GM23338 (cell line): Measurements from ENCODE around the gene LRP4. TPM values are rescaled to one million over a fixed set of nuclear protein-coding genes. Genes with fewer than 3 reads are reported as not detected.

Source experiments
- ATAC-seq: fragments of 200-7000 bp; cut with Tn5 transposase; 3 replicates; pipeline ENCODE4 v1.9.1; 2020
- DNase-seq: peaks from one replicate; pipeline ENCODE4 v3.0.0-alpha.2; 2015; ENCODE audit warnings: low spot score
- H2AFZ ChIP-seq: fragments of 200-600 bp; sonication (generic); 2 replicates; pipeline ENCODE4 v1.8.0; 2016; ENCODE audit warnings: antibody characterized with exemption, mild to moderate bottlenecking, moderate library complexity
- H3F3A ChIP-seq: fragments of 200-600 bp; sonication (generic); replicated peaks from 2 replicates; pipeline ENCODE4 v1.8.0; 2017; ENCODE audit warnings: antibody characterized with exemption, mixed run types, low read depth
- H3K27ac ChIP-seq: fragments of 200-600 bp; sonication (generic); 2 replicates; pipeline ENCODE4 v1.6.1; 2016; ENCODE audit warnings: low read depth
- H3K27me3 ChIP-seq: fragments of 200-600 bp; sonication (generic); 2 replicates; pipeline ENCODE4 v1.8.0; 2016; ENCODE audit warnings: mild to moderate bottlenecking, mixed run types, moderate library complexity; ENCODE audit not compliant: insufficient read depth
- H3K36me3 ChIP-seq: fragments of 200-600 bp; sonication (generic); 2 replicates; pipeline ENCODE4 v1.8.0; 2016; ENCODE audit warnings: mild to moderate bottlenecking; ENCODE audit not compliant: insufficient read depth
- H3K4me1 ChIP-seq: fragments of 200-600 bp; sonication (generic); 2 replicates; pipeline ENCODE4 v1.8.0; 2016; ENCODE audit warnings: mild to moderate bottlenecking, moderate library complexity; ENCODE audit not compliant: insufficient read depth
- H3K4me2 ChIP-seq: fragments of 200-600 bp; sonication (generic); 2 replicates; pipeline ENCODE4 v1.7.1; 2017; ENCODE audit warnings: mixed run types
- H3K4me3 ChIP-seq: fragments of 200-600 bp; sonication (generic); 2 replicates; pipeline ENCODE4 v1.6.1; 2016; ENCODE audit warnings: mixed run types
- H3K79me2 ChIP-seq: fragments of 200-600 bp; sonication (generic); replicated peaks from 2 replicates; pipeline ENCODE4 v1.8.0; 2017; ENCODE audit warnings: mild to moderate bottlenecking; ENCODE audit not compliant: insufficient read depth
- H3K9me2 ChIP-seq: fragments of 200-600 bp; sonication (generic); 2 replicates; pipeline ENCODE4 v1.8.0; 2017; ENCODE audit not compliant: insufficient read depth
- H4K20me1 ChIP-seq: fragments of 200-600 bp; sonication (generic); replicated peaks from 2 replicates; pipeline ENCODE4 v1.8.0; 2017; ENCODE audit warnings: mild to moderate bottlenecking; ENCODE audit not compliant: insufficient read depth
- H3K27ac Mint-ChIP-seq: 2 replicates; pipeline ENCODE4 v1.8.0; 2020; ENCODE audit warnings: inconsistent platforms, mild to moderate bottlenecking, moderate library complexity, mixed read lengths
- H3K27me3 Mint-ChIP-seq: 3 replicates; pipeline ENCODE4 v1.8.0; 2022; ENCODE audit warnings: low read depth, mild to moderate bottlenecking, moderate library complexity, mixed read lengths, inconsistent platforms; ENCODE audit not compliant: insufficient read depth, poor library complexity
- H3K36me3 Mint-ChIP-seq: 3 replicates; pipeline ENCODE4 v1.8.0; 2021; ENCODE audit warnings: low read depth, mild to moderate bottlenecking, inconsistent platforms, moderate library complexity, mixed read lengths
- H3K4me1 Mint-ChIP-seq: 3 replicates; pipeline ENCODE4 v1.8.0; 2020; ENCODE audit warnings: mild to moderate bottlenecking, inconsistent platforms, mixed read lengths
- H3K4me3 Mint-ChIP-seq: 3 replicates; pipeline ENCODE4 v1.8.0; 2021; ENCODE audit warnings: moderate library complexity, mild to moderate bottlenecking, inconsistent platforms, mixed read lengths
- H3K9me3 Mint-ChIP-seq: 3 replicates; pipeline ENCODE4 v1.8.0; 2020; ENCODE audit warnings: moderate library complexity, mild to moderate bottlenecking, inconsistent platforms, mixed read lengths
- CREB1 ChIP-seq: fragments of 250-450 bp; sonication (Bioruptor Pico); IDR thresholded peaks from 2 replicates; pipeline ENCODE4 v1.5.0; 2020; ENCODE audit warnings: low read depth, mild to moderate bottlenecking, moderate library complexity
- EZH2phosphoT487 ChIP-seq: fragments of 200-600 bp; sonication (generic); IDR thresholded peaks from one replicate; pipeline ENCODE4 v1.8.1; 2018; ENCODE audit warnings: antibody characterized with exemption; ENCODE audit not compliant: unreplicated experiment
- JUNB ChIP-seq: IDR thresholded peaks from one replicate; pipeline ENCODE4 v1.6.1; 2016; ENCODE audit warnings: antibody characterized with exemption; ENCODE audit not compliant: unreplicated experiment
- NANOG ChIP-seq: IDR thresholded peaks from 2 replicates; pipeline ENCODE4 v1.6.1; 2016; ENCODE audit warnings: antibody characterized with exemption, borderline replicate concordance
- POLR2AphosphoS5 ChIP-seq: IDR thresholded peaks from 2 replicates; pipeline ENCODE4 v1.6.1; 2016; ENCODE audit warnings: antibody characterized with exemption, low read depth
- ZNF331 ChIP-seq: fragments of 250-450 bp; sonication (Bioruptor Pico); IDR thresholded peaks from 2 replicates; pipeline ENCODE4 v1.5.0; 2020; ENCODE audit warnings: low read depth, mild to moderate bottlenecking, moderate library complexity
- polyA plus RNA-seq: library from polyadenylated mRNA; unstranded; fragments of >200 nt; fragmentation: Nextera tagmentation; extraction: Ambion mirVana; gene quantifications from 2 replicates; pipeline ENCODE4 v1.2.1, GENCODE V29; 2016
- total RNA-seq: library from RNA; depleted of rRNA; stranded (reverse); fragments of >200 nt; shearing (Covaris generic); gene quantifications from 2 replicates; pipeline ENCODE4 v1.2.3, GENCODE V29; 2014
- TF ChIP-seq, protein P1 (sequence below): IDR thresholded peaks from 2 replicates; pipeline ENCODE4 v1.6.1; 2016; ENCODE audit warnings: antibody characterized with exemption

Gene LRP4
- total and polyA plus RNA-seq, 2 experiments from 2014 or later: 6.0 to 18.4 TPM

DNA sequence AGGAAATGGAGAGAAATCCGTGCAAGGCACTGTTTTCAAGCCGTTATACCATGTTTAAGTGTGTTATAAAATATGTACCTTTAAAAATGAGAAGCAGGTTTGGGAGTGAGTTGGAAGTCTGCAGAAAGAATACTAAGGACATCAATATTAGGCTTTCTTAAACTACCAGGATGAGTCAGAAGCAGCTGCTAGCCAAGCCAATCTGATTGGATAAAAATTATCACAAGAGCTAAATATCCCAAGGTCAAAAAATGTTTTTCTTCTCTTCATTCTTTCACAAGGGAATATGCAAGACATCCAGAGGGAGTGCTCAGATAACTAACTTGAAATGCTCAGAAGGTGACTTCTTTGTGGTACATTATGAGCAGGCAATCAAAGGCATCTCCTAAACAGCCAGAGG, 53.0 kb downstream of the LRP4 start:
- Histone ChIP-seq H4K20me1 (no peaks in the 10 kb centered on the region), H3K36me3 (peaks cover 44% of the 10 kb centered on the region), H3F3A (no peaks in the 10 kb centered on the region), H3K79me2 (no peaks in the 10 kb centered on the region), H3K27ac (no peak overlapping the region), H3K4me3 (no peak overlapping the region), H3K4me2 (no peak overlapping the region), H2AFZ (no peak overlapping the region), H3K9me2 (no peaks in the 10 kb centered on the region), H3K27me3 (no peaks in the 10 kb centered on the region), H3K4me1 (no peaks in the 10 kb centered on the region)
- no peak for TF ChIP-seq EZH2phosphoT487
- TF ChIP-seq CREB1: no peak
- no peak for TF ChIP-seq POLR2AphosphoS5
- Mint-ChIP-seq H3K4me3 (no peak overlapping the region), H3K9me3 (no peaks in the 10 kb centered on the region), H3K27me3 (peaks cover 2% of the 10 kb centered on the region), H3K36me3 (peaks cover 70% of the 10 kb centered on the region), H3K4me1 (no peaks in the 10 kb centered on the region), H3K27ac (no peak overlapping the region)
- DNase-seq: no peak
- ATAC-seq: no peak

GRCh38 chr11:46860218-46860617, 58.1 kb downstream of the LRP4 start:
- Mint-ChIP-seq H3K4me3 (no peak overlapping the region), H3K36me3 (peaks cover 58% of the 10 kb centered on the region), H3K9me3 (no peaks in the 10 kb centered on the region), H3K4me1 (no peaks in the 10 kb centered on the region), H3K27ac (no peak overlapping the region), H3K27me3 (peaks cover 3% of the 10 kb centered on the region)
- no peaks in the 10 kb centered on the region; the same call in 1 of the 2 replicates for H4K20me1 ChIP-seq
- no peak overlapping the region for H3K4me2 ChIP-seq
- H3K79me2 ChIP-seq: no peaks in the 10 kb centered on the region
- H3K36me3 ChIP-seq: peaks cover 42% of the 10 kb centered on the region
- H3K4me1 ChIP-seq: no peaks in the 10 kb centered on the region
- no peaks in the 10 kb centered on the region for H3K9me2 ChIP-seq
- no peak overlapping the region for H3K27ac ChIP-seq
- no peaks in the 10 kb centered on the region for H3F3A ChIP-seq
- H3K27me3 ChIP-seq: no peaks in the 10 kb centered on the region
- no peak for ATAC-seq
- DNase-seq: no peak
- no peak overlapping the region for H3K4me3 ChIP-seq
- TF ChIP-seq EZH2phosphoT487: no peak
- TF ChIP-seq, protein P1, sequence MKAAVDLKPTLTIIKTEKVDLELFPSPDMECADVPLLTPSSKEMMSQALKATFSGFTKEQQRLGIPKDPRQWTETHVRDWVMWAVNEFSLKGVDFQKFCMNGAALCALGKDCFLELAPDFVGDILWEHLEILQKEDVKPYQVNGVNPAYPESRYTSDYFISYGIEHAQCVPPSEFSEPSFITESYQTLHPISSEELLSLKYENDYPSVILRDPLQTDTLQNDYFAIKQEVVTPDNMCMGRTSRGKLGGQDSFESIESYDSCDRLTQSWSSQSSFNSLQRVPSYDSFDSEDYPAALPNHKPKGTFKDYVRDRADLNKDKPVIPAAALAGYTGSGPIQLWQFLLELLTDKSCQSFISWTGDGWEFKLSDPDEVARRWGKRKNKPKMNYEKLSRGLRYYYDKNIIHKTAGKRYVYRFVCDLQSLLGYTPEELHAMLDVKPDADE: no peak
- TF ChIP-seq JUNB: no peak
- TF ChIP-seq CREB1: no peak
- no peak for TF ChIP-seq ZNF331 (CRISPR knock-in tag)
- TF ChIP-seq NANOG: no peak
- no peak overlapping the region for H2AFZ ChIP-seq

- H3K4me2 ChIP-seq: no peak overlapping the region
- H3K4me1 ChIP-seq: no peaks in the 10 kb centered on the region
- no peak overlapping the region for H2AFZ ChIP-seq
- TF ChIP-seq EZH2phosphoT487 (no peak), JUNB (no peak), CREB1 (no peak)
- H3K4me3 ChIP-seq: no peak overlapping the region
- no peaks in the 10 kb centered on the region; the same call in 1 of the 2 replicates for H4K20me1 ChIP-seq
- H3K27me3 ChIP-seq: no peaks in the 10 kb centered on the region
- peaks cover 48% of the 10 kb centered on the region for H3K36me3 Mint-ChIP-seq
- no peaks in the 10 kb centered on the region for H3K9me2 ChIP-seq
- DNase-seq (no peak), ATAC-seq (no peak)
- no peak overlapping the region for H3K27ac ChIP-seq
- H3K4me1 Mint-ChIP-seq: no peaks in the 10 kb centered on the region
- H3K36me3 ChIP-seq: peaks cover 41% of the 10 kb centered on the region
- H3K9me3 Mint-ChIP-seq: no peaks in the 10 kb centered on the region
- no peak overlapping the region for H3K27ac Mint-ChIP-seq
- H3K4me3 Mint-ChIP-seq: no peak overlapping the region
- H3K27me3 Mint-ChIP-seq: peaks cover 3% of the 10 kb centered on the region
- no peaks in the 10 kb centered on the region for H3F3A ChIP-seq
- no peaks in the 10 kb centered on the region for H3K79me2 ChIP-seq
These were observed 59.3 kb downstream of the LRP4 start for GRCh38 chr11:46858920-46859546.
